OCI-LY7 (cell line): ENCODE measurements around the gene TRPM8. TPM values are rescaled to one million over a fixed set of nuclear protein-coding genes. Genes with fewer than 3 reads are reported as not detected.

Source experiments
- BruUV-seq: library from RNA; stranded (reverse); fragments of 400-500 nt; replicated peaks from 2 replicates; lab custom pipeline; 2021; lab: Mats Ljungman, UMichigan
- CTCF ChIA-PET: fragments of 300-600 bp; sonication (Branson Sonifier 250); formaldehyde crosslinking; loops from one replicate; lab custom pipeline; 2022; ENCODE audit warnings: antibody characterized with exemption; ENCODE audit not compliant: unreplicated experiment; lab: Charles Lee
- POLR2A ChIA-PET: fragments of 300-600 bp; sonication (Branson Sonifier 250); formaldehyde crosslinking; loops from one replicate; lab custom pipeline; 2022; ENCODE audit warnings: antibody characterized with exemption; lab: Charles Lee
- DNase-seq: peaks from one replicate; pipeline ENCODE4 v3.0.0-alpha.2; 2015; ENCODE audit warnings: low spot score
- H2AFZ ChIP-seq: fragments of 200-600 bp; sonication (generic), shearing (Covaris generic); 2 replicates; pipeline ENCODE4 v1.6.1; 2014; ENCODE audit warnings: mild to moderate bottlenecking, antibody characterized with exemption, low read length, moderate library complexity
- H3K27ac ChIP-seq: fragments of 200-600 bp; sonication (generic); 2 replicates; pipeline ENCODE4 v1.5.1; 2014; ENCODE audit warnings: mixed run types, low read depth, mild to moderate bottlenecking, moderate library complexity, low read length, inconsistent platforms; ENCODE audit not compliant: poor library complexity, severe bottlenecking
- H3K36me3 ChIP-seq: fragments of 200-600 bp; sonication (generic); 2 replicates; pipeline ENCODE4 v1.6.1; 2014; ENCODE audit warnings: mild to moderate bottlenecking, antibody characterized with exemption, low read length, moderate library complexity, mixed read lengths; ENCODE audit not compliant: insufficient read depth
- H3K4me1 ChIP-seq: fragments of 200-600 bp; sonication (generic); 2 replicates; pipeline ENCODE4 v1.5.1; 2014; ENCODE audit warnings: mild to moderate bottlenecking, low read length; ENCODE audit not compliant: insufficient read depth, poor library complexity, severe bottlenecking
- H3K4me2 ChIP-seq: fragments of 200-600 bp; sonication (generic); 2 replicates; pipeline ENCODE4 v1.6.1; 2014; ENCODE audit warnings: mild to moderate bottlenecking, low read length
- H3K4me3 ChIP-seq: fragments of 200-600 bp; sonication (generic); 2 replicates; pipeline ENCODE4 v1.5.1; 2014; ENCODE audit warnings: mild to moderate bottlenecking, low read depth, low read length; ENCODE audit not compliant: poor library complexity, severe bottlenecking
- H3K79me2 ChIP-seq: fragments of 200-600 bp; sonication (generic); 2 replicates; pipeline ENCODE4 v1.6.1; 2016; ENCODE audit warnings: low read depth, mild to moderate bottlenecking, low read length, moderate library complexity, mixed read lengths; ENCODE audit not compliant: insufficient read depth
- H3K9me2 ChIP-seq: fragments of 200-600 bp; sonication (generic); 2 replicates; pipeline ENCODE4 v1.6.1; 2016; ENCODE audit warnings: mild to moderate bottlenecking, low read length, mixed read lengths; ENCODE audit not compliant: insufficient read depth
- H3K9me3 ChIP-seq: fragments of 200-600 bp; sonication (generic); 2 replicates; pipeline ENCODE4 v1.6.1; 2014; ENCODE audit warnings: mild to moderate bottlenecking, mixed run types, low read length, mixed read lengths
- H4K20me1 ChIP-seq: fragments of 200-600 bp; sonication (generic); 2 replicates; pipeline ENCODE4 v1.6.1; 2014; ENCODE audit warnings: mild to moderate bottlenecking, antibody characterized with exemption, low read length, moderate library complexity, mixed read lengths; ENCODE audit not compliant: insufficient read depth
- CTCF ChIP-seq: fragments of 200-600 bp; sonication (generic); conservative IDR thresholded peaks from 2 replicates; pipeline ENCODE4 v1.5.1; 2014; ENCODE audit warnings: mild to moderate bottlenecking, antibody characterized with exemption, low read length, moderate library complexity, mixed read lengths
- EZH2phosphoT487 ChIP-seq: fragments of 200-600 bp; sonication (generic); IDR thresholded peaks from 2 replicates; pipeline ENCODE4 v1.6.1; 2018; ENCODE audit warnings: low read depth, borderline replicate concordance, mild to moderate bottlenecking, mixed run types, antibody characterized with exemption, low read length, moderate library complexity, mixed read lengths
- intact Hi-C: fragments of 100-400 bp; cut with micrococcal nuclease; formaldehyde crosslinking; loops from one replicate; pipeline ENCODE4 v1.10.0; 2022; ENCODE audit not compliant: unreplicated experiment
- total RNA-seq, 2 experiments: library from RNA; depleted of rRNA in 1 of 2; stranded (reverse); fragments of >200 nt in 1 of 2; shearing (Covaris generic) in 1 of 2; gene quantifications; 2 replicates each; pipeline ENCODE4 v1.2.3, GENCODE V29; 2014 to 2022

Gene TRPM8
- total RNA-seq, 2 experiments from 2014 or later = not detected

GRCh38 chr2:233919319-233919718 is 2.1 kb downstream of the TRPM8 start:
- POLR2A ChIA-PET = no interaction called here

GRCh38 chr2:233919938-233920337 is 2.8 kb downstream of the TRPM8 start:
- H3K27ac ChIP-seq = no peak overlapping the region
- ChIA-PET POLR2A (interaction anchor here (0.7 kb wide), 3 partner anchors 124 to 324 kb away, joined by 3 to 4 read pairs (median 4); no protein-coding TSS in a partner anchor), CTCF (no interaction called here)
- H3K4me1 ChIP-seq = no peaks in the 10 kb centered on the region
- H3K79me2 ChIP-seq = no peaks in the 10 kb centered on the region
- H3K9me3 ChIP-seq = no peaks in the 10 kb centered on the region
- H2AFZ ChIP-seq = no peak overlapping the region
- no peak overlapping the region for H3K4me3 ChIP-seq
- no TSS peak for BruUV-seq
- H3K9me2 ChIP-seq = no peaks in the 10 kb centered on the region
- DNase-seq = no peak
- H4K20me1 ChIP-seq = no peaks in the 10 kb centered on the region
- H3K4me2 ChIP-seq = no peak overlapping the region
- TF ChIP-seq EZH2phosphoT487 = no peak
- no peak for TF ChIP-seq CTCF
- intact Hi-C loops = no loop called here
- H3K36me3 ChIP-seq = no peaks in the 10 kb centered on the region

More at GRCh38 chr2:233919319-233919718, 2.1 kb downstream of the TRPM8 start:
- no peaks in the 10 kb centered on the region for H3K79me2 ChIP-seq
- CTCF ChIA-PET = no interaction called here
- H3K4me2 ChIP-seq = no peak overlapping the region
- BruUV-seq = no TSS peak
- no peaks in the 10 kb centered on the region for H3K9me2 ChIP-seq
- no peaks in the 10 kb centered on the region for H3K36me3 ChIP-seq
- no peaks in the 10 kb centered on the region for H3K9me3 ChIP-seq
- intact Hi-C loops = no loop called here
- no peak overlapping the region for H3K4me3 ChIP-seq
- no peak for DNase-seq
- TF ChIP-seq CTCF (no peak), EZH2phosphoT487 (no peak)
- H3K4me1 ChIP-seq = no peaks in the 10 kb centered on the region
- H3K27ac ChIP-seq = no peak overlapping the region
- H2AFZ ChIP-seq = no peak overlapping the region
- no peaks in the 10 kb centered on the region for H4K20me1 ChIP-seq

- TF ChIP-seq EZH2phosphoT487 (no peak), CTCF (no peak)
- no peaks in the 10 kb centered on the region for H3K9me2 ChIP-seq
- no peak overlapping the region for H3K4me3 ChIP-seq
- no peaks in the 10 kb centered on the region for H3K9me3 ChIP-seq
- H2AFZ ChIP-seq = no peak overlapping the region
- no peaks in the 10 kb centered on the region for H3K36me3 ChIP-seq
- ChIA-PET CTCF (no interaction called here), POLR2A (interaction anchor here (0.6 kb wide), 1 partner anchor 59 kb away, joined by 3 read pairs; no protein-coding TSS in a partner anchor)
- H3K4me1 ChIP-seq = no peaks in the 10 kb centered on the region
- no peaks in the 10 kb centered on the region for H4K20me1 ChIP-seq
- no TSS peak for BruUV-seq
- no peaks in the 10 kb centered on the region for H3K79me2 ChIP-seq
- no peak for DNase-seq
- no peak overlapping the region for H3K27ac ChIP-seq
- H3K4me2 ChIP-seq = no peak overlapping the region
- intact Hi-C loops = no loop called here
Observed at GRCh38 chr2:233922471-233922870, 5.3 kb downstream of the TRPM8 start.
